GM18951 (cell line): ENCODE results near the gene PAXX.

Experiments
- POLR2A ChIP-seq: IDR thresholded peaks from 4 replicates; pipeline ENCODE4 v1.6.1; 2011; ENCODE audit warnings: mild to moderate bottlenecking; ENCODE audit not compliant: insufficient read length, insufficient read depth; ENCODE audit errors: extremely low read depth
- in situ Hi-C: fragments of 300-500 bp; cut with MboI; formaldehyde crosslinking; loops from one replicate; pipeline ENCODE4 v1.12.0; 2022; ENCODE audit warnings: low sequenced_read_pairs, mixed read lengths, inconsistent platforms; ENCODE audit not compliant: unreplicated experiment

The PAXX gene

DNA sequence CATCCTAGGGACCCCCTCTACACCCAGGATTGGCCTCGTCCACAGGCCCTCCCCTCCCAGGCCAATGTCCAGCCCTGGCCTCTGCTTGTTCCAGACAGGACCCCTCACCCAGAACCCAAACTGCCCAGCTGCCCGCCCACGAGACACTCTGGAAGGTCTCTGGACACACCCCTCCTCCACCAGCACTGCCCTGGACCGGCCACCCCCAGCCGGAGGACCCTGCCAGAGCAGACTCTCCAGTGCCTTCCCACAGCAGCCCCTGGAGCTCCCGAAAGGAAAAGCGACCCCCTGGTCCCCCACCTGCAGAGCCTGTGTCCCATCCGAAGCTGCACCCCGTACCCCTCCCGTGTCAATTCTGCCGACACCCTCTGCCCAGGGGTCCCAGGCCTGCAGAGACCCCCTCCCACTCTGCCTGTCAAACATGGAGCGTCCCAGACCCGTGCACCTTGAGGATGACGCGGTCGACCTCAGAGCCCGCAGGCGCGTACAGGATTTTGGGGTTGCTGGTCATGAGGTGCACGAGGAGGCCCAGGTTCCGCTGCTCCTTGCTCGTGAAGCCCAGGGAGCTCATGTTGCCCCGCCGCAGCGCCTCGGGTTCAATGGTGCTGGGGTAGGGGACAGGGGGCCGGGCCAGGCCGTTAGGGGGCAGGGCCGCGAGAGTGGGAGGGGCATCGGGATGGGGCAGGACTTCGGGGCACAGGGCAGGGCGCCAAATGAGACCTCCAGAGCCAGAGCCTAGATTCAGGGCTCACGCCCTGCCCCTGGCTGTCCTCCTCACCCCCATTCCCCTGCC is 27.9 kb downstream of the PAXX start:
- TF ChIP-seq POLR2A: no peak
- in situ Hi-C loops: no loop called here

DNA sequence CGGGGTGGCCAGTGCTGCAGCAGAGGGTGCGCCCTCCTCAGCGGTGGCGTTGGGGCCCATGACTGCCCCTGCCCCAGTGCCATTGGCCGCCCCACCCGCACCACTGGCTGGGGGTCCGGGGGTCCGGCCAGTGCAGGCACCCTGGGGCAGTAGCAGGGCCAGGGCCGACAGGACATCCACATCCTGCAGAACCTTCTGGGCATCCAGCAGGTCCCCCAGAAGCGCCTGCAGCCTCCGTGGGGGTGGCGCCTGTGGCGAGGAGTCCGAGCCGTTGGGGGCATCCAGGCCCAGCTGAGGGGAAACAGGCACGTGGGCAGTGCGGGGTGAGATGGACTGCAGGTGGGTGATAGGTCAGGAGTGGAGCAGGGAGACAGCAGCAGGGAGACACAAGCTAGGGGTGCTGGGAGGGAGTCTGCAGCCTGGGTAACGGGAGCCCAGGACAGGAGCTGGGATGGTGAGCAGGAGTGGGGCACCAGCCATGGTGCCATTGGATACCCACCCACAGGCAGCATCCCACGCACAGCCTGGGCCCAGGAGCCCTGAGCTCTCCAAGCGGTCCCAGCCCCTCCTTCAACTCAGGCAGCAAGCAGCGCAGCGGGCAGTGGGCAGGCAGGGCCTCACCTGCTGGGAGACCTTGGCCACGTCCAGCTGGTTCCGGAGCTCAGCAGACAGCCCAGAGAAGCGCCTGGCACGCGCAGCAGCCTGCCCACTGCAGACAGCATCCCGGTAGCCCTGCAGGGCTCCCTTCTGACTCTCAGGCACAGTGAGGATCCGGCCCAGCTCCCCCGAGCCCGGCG is 28.7 kb downstream of the PAXX start:
- no peak for TF ChIP-seq POLR2A
- in situ Hi-C loops: no loop called here

DNA sequence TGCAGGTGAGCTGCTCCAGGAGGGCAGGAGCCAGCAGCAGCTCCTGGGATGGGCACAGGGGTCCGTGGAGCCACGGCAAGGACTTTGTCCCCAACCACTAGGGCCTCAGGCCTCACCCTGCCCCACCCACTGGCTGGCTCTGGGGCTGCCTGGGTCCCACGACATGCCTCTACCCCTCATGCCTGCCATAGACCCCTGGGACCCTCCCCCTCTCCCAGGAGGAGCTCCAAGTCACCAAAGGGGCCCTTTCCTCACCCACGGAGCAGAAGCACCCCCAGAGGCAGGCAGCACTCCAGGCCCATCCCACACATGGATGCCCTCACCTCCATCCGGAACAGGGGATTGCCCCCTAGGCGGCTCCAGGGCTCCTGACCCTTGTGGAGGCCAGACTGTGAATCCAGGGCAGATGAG is 29.4 kb downstream of the PAXX start:
- in situ Hi-C loops: no loop called here
- TF ChIP-seq POLR2A: no peak

DNA sequence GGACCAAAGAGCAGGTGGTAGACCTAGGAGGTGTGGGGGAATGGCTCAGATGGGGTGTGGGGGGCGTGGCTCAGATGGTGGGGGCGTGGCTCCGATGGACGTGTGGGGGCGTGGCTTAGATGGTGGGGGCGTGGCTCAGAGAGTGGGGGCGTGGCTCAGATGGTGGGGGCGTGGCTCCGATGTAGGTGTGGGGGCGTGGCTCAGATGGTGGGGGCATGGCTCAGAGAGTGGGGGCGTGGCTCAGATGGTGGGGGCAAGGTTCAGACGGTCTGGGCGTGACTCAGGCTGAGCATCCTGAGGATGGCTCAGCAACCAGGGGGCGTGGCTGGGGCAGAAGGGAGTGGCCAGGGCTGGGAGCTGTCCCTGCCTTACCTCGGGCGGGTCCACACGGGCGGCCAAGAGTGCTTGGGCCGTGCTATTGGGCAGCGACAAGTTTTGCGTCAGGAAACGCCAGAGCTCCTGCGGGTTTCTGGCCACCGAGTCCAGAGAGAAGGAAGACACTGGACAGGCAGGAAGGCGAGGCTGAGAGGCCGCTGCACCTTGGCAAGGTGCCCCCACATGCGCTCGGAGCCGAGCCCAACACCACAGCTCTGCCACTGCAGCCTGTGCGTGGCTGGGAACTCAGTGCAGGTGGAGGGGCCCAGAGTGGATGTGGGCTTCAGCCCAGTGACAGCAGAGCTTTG is 29.9 kb downstream of the PAXX start:
- in situ Hi-C loops: no loop called here
- TF ChIP-seq POLR2A: no peak

DNA sequence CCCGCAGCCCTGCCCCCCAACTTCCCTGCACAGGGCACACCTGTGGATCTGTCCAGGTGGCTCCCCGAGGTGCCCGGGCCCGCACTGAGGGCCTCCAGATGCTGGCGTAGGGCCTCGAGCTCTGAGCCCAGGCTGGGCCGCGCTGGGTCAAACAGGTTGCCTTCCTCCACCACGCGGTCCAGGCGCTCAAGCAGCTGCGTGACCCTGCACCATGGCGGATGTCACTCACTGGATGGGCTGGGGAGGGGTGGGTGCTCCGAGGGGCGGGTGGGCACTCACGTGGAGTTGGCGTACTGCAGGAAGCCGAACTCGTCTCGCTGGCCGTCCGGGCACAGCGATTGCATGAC is 30.4 kb downstream of the PAXX start:
- TF ChIP-seq POLR2A: no peak
- in situ Hi-C loops: no loop called here

DNA sequence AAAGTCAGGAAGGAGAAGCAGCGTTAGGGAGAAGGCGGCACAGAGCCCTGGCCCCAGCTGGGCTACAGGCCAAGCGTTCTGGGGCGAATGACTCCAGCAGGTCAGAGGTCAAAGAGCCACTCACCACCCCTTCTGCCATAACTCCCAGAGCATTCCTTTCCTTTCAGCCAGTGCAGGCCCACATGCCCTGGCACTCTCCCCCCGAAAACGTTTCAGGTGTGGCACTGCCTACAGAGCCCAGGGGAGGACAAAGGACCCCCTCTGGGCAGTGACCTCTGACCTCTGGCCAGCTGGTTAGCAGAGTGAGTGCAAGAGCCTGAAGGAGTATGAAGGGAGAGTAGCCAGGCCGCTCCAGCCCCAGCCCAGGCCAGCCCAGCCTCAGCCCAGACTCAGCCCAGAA is 30.9 kb downstream of the PAXX start:
- no peak for TF ChIP-seq POLR2A
- in situ Hi-C loops: no loop called here

DNA sequence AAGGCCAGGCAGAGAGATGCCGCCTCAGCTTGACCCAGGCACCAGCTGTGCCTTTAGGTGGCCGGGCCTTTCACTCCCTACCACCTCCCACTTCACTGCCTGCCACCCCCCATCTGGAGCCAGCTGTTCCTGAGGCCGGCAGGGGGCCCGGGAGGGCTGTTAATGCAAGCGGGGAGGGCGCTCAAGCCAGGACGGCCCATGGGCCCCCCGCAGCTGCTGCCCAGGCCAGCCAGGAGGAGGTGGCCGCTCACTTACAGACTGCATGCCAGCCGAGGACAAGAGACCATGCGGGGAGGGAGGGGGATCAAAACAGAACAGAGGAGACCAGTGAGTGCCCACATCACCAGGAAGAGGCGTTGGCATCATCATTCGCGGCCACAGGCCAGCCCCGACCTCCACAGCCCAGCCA is 31.4 kb downstream of the PAXX start:
- TF ChIP-seq POLR2A: no peak
- in situ Hi-C loops: no loop called here

DNA sequence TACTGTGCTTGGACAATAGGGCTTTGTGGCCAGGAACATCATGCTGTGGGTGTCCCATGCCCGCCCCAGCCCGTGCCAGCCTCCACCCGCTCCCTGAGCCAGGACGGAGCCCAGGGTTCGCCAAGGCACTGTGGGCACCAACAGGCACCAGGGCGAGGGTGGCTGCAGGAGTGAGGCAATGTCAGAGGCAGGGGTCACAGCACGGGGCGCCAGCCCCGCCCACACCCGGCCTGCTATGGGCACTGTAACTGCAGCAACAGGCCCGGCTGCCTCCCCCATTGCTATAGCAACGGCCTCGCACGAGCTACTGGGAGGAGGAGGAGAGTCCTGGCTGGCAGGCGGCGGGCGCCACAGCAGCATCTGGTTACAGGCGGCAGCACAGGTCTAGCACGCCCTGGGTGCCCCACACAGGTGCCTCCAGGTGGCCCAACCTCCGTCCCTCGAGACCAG is 33.3 kb downstream of the PAXX start:
- TF ChIP-seq POLR2A: no peak
- in situ Hi-C loops: loop anchor here (25.0 kb wide), 1 partner anchor 238 kb away; the partner anchor contains the start of genes CCDC183 and TMEM141

DNA sequence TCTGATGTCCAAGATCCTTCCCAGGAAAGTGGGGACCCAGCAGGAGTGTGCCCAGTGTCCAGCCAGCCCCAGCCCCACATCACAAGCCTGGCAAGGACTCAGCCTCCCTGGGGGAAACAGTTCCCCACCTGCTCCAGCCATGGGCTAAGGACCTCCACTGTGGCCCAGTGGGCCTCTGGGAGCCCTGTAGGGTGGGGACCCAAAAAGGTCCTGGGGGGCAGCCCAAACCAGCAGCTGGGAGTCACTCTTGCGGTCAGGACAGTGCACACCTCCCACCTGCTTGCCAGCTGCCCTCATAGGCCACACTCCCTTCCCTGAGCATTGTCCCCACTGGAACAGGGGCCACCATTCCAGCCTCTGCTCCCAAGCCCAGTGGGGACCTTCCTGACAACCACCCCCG is 34.2 kb downstream of the PAXX start:
- in situ Hi-C loops: loop anchor here (25.0 kb wide), 1 partner anchor 239 kb away; the partner anchor contains the start of genes CCDC183 and TMEM141
- TF ChIP-seq POLR2A: no peak

DNA sequence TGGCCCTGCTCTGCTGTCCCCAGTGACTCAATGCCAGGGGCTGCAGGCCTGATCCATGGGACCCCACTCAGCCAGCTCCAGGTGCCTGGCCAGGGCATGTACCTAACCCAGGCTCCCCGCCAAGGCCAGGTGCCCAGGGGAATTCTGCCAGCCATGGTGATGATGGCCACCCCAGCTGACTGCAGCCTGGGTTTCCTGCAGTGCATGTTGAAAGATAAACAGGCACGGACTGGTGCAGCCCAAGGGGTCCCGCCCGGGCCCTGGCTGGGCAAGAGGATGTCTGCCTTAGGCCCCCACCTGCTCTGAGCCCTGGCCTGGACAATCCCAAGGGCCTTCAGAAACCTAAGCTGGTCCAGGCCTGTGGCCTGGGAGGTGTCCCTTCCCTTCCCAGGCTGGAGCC is 34.6 kb downstream of the PAXX start:
- in situ Hi-C loops: loop anchor here (25.0 kb wide), 1 partner anchor 240 kb away; the partner anchor contains the start of genes CCDC183 and TMEM141
- no peak for TF ChIP-seq POLR2A

DNA sequence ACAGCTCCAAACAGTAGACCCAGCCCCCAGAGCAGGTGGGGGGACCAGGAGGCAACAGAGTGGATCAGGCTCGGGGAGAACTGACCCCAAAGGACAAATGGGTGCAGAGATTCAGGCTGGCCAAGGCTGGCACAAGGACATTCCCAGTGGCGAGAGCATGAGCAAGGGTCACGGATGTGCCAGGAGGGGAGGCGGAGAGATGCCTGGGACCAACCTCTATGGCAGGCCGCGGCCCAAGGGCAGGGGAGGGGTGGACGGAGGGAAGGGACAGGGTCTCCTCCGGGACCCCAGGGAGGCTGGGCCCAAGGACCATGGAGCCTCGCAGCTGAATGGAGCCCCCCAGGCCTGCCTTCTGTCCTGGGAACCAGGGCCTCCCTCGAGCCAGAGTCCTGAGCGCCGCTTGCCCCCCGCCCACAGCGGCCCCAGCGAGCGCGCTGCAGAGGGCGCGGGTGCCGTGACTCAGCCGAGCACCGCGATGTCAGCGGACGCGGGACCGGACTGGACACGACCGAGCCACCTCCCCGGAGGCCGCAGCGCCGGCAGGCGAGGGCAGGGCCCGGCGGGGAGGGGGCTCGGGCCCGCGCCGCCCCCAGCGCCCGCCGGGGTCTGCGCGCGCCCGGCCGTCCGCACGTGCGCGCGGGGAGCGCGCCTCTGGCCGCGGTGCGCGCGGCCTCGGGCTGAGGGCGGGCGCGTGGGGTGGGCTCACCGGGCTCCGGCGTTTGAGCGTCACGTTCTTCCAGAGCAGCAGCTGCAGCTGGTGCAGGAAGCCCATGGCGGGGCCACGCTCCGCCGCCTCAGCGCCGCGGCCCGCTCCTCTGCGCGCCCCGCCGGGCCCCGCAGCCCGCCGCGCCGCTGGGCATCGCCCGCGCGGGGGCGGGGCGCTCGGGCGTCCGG is 35.4 kb downstream of the PAXX start, which contains the start of gene ABCA2:
ABCA2 (minus strand) TSS at position 869 of the 894 bp plus-strand sequence; CDS start at position 772, 97 bp downstream.
- in situ Hi-C loops: loop anchor here (25.0 kb wide), 1 partner anchor 240 kb away; the partner anchor contains the start of genes CCDC183 and TMEM141
- no peak for TF ChIP-seq POLR2A
